Vagina (tissue), 2 donors: ENCODE results near the gene DNAJB4. TPM values are rescaled to one million over a fixed set of nuclear protein-coding genes. Genes with fewer than 3 reads are reported as not detected.
A peak's percentile ranks its signal among the peaks of the same experiment; 100 is the strongest.

Experiments
- DNase-seq, 2 donors: peaks; one replicate each; pipeline ENCODE4 v3.0.0-alpha.2; 2017; ENCODE audit errors: extremely low spot score in 2 of 2
- H3K27ac ChIP-seq: fragments of 200-600 bp; sonication (generic); one replicate; pipeline ENCODE4 v1.5.1; 2019
- H3K27me3 ChIP-seq: fragments of 200-600 bp; sonication (generic); one replicate; pipeline ENCODE4 v1.5.1; 2019
- H3K36me3 ChIP-seq, 2 donors: fragments of 200-600 bp; sonication (generic); one replicate each; pipeline ENCODE4 v1.5.1; 2017 to 2019
- H3K4me1 ChIP-seq: fragments of 200-600 bp; sonication (generic); one replicate; pipeline ENCODE4 v1.5.1; 2019
- H3K4me3 ChIP-seq, 2 donors: fragments of 200-600 bp; sonication (generic); 1 replicate in 1 of 2; 2 replicates in 1 of 2; pipeline ENCODE4 v1.5.1; 2016 to 2019
- H3K9me3 ChIP-seq: fragments of 200-600 bp; sonication (generic); one replicate; pipeline ENCODE4 v1.5.1; 2019
- CTCF ChIP-seq, 3 experiments: fragments of 450-650 bp in 2 of 3; fragments of 200-600 bp in 1 of 3; sonication (generic) in 1 of 3; IDR thresholded peaks; one replicate each; pipeline ENCODE4 v1.5.1; 2017 to 2019; ENCODE audit warnings: antibody characterized with exemption in 3 of 3, mild to moderate bottlenecking in 2 of 3, moderate library complexity in 2 of 3
- POLR2A ChIP-seq, 2 donors: fragments of 450-650 bp; IDR thresholded peaks; one replicate each; pipeline ENCODE4 v1.6.1; 2017; ENCODE audit warnings: antibody characterized with exemption in 2 of 2, mild to moderate bottlenecking in 2 of 2, moderate library complexity in 2 of 2
- POLR2AphosphoS5 ChIP-seq, 2 donors: sonication (generic); formaldehyde crosslinking; IDR thresholded peaks; one replicate each; pipeline ENCODE4 v1.9.0; 2017; ENCODE audit warnings: antibody characterized with exemption in 2 of 2, mild to moderate bottlenecking in 2 of 2, low read depth in 1 of 2; ENCODE audit not compliant: insufficient read depth in 1 of 2
- intact Hi-C: fragments of 100-400 bp; cut with DNase I; formaldehyde crosslinking; loops from one replicate; pipeline ENCODE4 v1.15.1; 2023
- total RNA-seq: library from RNA; depleted of rRNA; stranded (reverse); fragments of >200 nt; gene quantifications from one replicate; pipeline ENCODE4 v1.2.3, GENCODE V29; 2016

The DNAJB4 gene
- total RNA-seq, 1 donor from 2014 or later, result 20.9 TPM

GRCh38 chr1:78040484-78041089 is 35.8 kb downstream of the DNAJB4 start:
- TF ChIP-seq POLR2AphosphoS5 (IDR thresholded peaks at IDR 0.05; ENCODE audit: insufficient read depth in 1 of 2, low read depth in 1 of 2) (no peak), CTCF (IDR thresholded peaks at IDR 0.05) (no peak), POLR2A (IDR thresholded peaks at IDR 0.05) (no peak)
- Histone ChIP-seq H3K27ac (no peak overlapping the region), H3K4me3 (no peak overlapping the region), H3K36me3 (no peaks in the 10 kb centered on the region), H3K27me3 (no peaks in the 10 kb centered on the region), H3K9me3 (no peaks in the 10 kb centered on the region), H3K4me1 (peaks cover 2% of the 10 kb centered on the region)
- no peak for DNase-seq
- intact Hi-C loops, result no loop called here

DNA sequence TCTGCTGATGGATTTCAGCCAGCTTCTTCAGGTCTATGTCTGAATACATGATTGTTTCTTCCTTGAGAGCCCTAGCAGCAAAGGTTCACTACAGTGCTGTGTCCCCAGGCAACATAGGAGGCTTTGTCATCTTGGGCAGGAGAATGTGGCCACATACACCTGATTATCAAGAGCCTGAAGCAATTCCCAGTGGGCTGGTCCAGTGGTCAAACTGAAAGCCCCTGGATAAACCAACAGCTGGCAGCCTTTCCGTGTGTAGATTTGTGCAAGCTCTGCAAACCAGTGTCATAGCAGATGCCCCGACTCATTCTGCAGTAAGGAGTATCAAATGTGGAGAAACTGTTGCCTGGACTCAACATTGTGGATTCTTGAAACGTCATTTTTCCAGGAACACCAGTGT is 38.7 kb downstream of the DNAJB4 start:
- TF ChIP-seq CTCF (IDR thresholded peaks at IDR 0.05) (no peak), POLR2A (IDR thresholded peaks at IDR 0.05) (no peak), POLR2AphosphoS5 (IDR thresholded peaks at IDR 0.05; ENCODE audit: insufficient read depth in 1 of 2, low read depth in 1 of 2) (no peak)
- Histone ChIP-seq H3K4me3 (no peak overlapping the region), H3K4me1 (peaks cover 12% of the 10 kb centered on the region), H3K9me3 (no peaks in the 10 kb centered on the region), H3K27ac (no peak overlapping the region), H3K36me3 (no peaks in the 10 kb centered on the region), H3K27me3 (no peaks in the 10 kb centered on the region)
- no peak for DNase-seq
- intact Hi-C loops, result no loop called here

GRCh38 chr1:78044796-78045562 is 40.2 kb downstream of the DNAJB4 start:
- Histone ChIP-seq H3K36me3 (no peaks in the 10 kb centered on the region), H3K27me3 (no peaks in the 10 kb centered on the region), H3K4me3 (peak overlapping the region; percentile 51 to 57), H3K4me1 (peaks cover 12% of the 10 kb centered on the region), H3K27ac (no peak overlapping the region), H3K9me3 (no peaks in the 10 kb centered on the region)
- no peak for DNase-seq
- no peak for TF ChIP-seq POLR2A (IDR thresholded peaks at IDR 0.05)
- TF ChIP-seq CTCF (IDR thresholded peaks at IDR 0.05), result no peak
- no peak for TF ChIP-seq POLR2AphosphoS5 (IDR thresholded peaks at IDR 0.05; ENCODE audit: insufficient read depth in 1 of 2, low read depth in 1 of 2)
- intact Hi-C loops, result no loop called here

GRCh38 chr1:78045563-78045925 is 40.8 kb downstream of the DNAJB4 start:
- DNase-seq, result no peak
- intact Hi-C loops, result no loop called here
- Histone ChIP-seq H3K4me3 (peak overlapping the region; percentile 51 to 57), H3K36me3 (no peaks in the 10 kb centered on the region), H3K27me3 (no peaks in the 10 kb centered on the region), H3K9me3 (no peaks in the 10 kb centered on the region), H3K27ac (peak overlapping the region; percentile 75), H3K4me1 (peaks cover 12% of the 10 kb centered on the region)
- no peak for TF ChIP-seq CTCF (IDR thresholded peaks at IDR 0.05)
- TF ChIP-seq POLR2A (IDR thresholded peaks at IDR 0.05), result no peak
- TF ChIP-seq POLR2AphosphoS5 (IDR thresholded peaks at IDR 0.05; ENCODE audit: insufficient read depth in 1 of 2, low read depth in 1 of 2), result no peak
